NCI-H345 (cell line): Measurements from ENCODE around the gene ZGPAT.

Experiments used
- DNase-seq: peaks from one replicate; lab custom pipeline; 2025; lab: John Stamatoyannopoulos, UW

The ZGPAT gene

DNA sequence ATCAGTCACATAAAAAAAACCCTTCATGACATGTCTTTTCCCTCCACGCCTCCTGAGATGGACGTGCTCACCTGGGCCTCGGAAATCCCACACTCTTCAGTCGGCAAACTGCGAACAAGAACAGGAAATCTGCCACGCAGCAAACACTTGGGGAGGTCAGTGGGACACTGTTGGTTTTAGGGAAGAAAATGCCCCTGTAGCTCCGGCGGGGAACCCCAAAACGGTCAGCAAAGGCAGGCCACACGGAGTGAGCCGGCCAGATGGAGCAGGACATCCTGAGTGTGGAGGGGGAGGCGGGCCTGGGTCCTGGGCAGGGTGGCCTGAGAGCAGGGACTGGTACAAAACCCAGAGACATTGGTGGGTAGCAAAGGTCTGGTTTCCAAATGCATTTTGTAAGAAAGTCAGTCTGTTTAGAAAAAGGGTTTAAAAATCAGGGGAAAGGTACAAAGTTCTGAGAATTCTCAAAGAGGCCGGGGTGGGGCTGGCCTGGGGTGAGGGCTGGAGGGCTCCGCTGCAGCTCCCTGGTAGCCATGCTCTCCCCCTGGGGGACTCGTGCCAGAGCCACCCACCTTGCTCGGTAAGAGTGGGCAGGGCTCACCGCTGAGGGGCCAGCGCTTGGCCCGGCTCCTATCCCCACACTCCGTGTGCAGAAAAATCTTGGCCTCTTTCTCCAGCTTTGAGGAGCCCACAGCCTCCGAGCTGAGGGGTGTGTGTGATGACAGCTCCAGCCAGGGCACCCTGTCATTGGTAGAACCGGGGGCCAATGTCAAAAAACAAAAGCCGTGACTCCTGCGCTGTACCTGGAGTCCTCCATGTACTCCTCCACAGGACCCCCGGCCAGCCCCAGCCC, 37.0 kb downstream of the ZGPAT start:
- DNase-seq, result no peak

DNA sequence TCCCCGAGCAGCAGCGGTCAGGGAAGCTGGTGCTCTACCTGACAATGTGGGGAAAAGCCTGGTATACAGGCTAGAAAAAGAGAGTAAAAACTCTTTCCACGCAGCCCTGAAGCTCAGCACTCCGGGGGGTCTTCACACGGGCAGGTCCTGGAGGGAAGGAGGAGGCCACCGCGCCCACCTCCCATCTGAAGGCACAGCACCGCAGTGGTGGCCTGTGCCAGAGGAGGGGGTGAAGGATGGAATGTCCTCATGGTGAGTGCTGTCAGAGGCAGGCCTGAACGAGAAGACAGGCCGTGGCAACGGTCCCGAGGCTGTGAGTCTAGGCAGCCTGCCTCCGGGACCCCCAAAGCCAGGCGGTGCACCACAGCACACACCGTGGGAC, 37.6 kb downstream of the ZGPAT start:
- no peak for DNase-seq

DNA sequence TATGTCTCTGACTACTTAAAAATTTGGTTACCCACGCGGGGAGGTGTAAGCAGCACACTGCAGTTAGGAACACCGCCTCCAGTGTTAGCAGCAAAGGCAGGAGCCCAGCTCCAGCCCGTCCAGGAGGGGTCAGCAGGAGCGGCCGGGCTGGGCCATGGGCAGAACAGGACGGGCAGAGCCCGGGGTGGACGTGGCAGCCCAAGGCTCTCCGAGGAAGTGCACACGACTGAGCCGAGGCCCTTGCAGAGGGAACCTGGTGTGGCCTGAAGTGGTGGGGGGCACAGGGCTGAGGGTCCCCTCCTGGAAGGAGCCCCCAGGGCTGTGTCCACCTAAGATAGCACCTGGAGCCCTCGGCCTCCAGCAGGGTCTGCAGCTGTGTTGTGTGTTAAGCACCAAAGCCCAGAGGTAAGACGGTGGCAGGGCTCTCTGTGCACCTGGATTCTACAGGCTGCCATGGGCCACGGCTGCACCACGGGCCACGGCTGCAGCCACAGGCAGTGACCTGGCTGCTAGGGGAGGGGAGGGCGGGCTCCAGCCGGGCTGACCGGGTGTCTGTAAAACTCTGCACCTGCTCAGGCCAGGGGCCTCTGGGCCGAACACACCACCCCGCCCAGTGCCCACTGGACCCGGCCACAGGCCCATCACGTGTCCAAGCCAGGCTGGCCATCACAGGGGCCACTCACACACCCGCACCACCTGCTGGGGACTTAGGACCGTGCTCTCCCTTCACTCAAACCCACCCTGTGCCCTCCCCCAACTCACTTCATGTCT, 38.3 kb downstream of the ZGPAT start:
- no peak for DNase-seq

DNA sequence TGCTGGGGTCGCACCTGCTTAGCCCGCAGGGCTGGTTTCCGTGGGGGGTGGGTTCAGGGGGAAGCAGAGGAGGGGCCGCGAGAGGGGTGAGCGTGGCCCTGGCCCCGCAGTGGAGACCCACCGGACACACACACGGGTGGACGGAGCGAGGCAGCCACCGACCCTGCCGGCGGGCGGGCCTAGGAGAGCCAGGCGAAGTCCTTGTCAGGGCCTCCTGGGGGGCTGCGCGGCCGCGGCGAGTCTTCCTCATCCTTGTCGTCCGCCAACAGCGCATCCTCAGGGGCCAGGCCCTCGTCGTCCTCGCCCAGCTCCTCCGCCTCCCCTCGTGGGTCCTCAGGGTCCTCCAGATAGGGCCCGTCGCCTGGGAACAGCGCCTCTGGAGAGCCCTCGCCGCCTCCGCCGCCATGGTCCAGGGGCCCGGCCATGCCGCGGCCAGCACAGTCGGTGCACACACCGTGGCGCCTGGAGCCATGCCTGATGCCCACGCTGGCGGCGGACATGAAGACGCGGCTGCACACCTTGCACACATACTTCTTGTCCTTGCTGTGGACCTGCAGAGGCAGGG, 39.0 kb downstream of the ZGPAT start:
- DNase-seq, result no peak

DNA sequence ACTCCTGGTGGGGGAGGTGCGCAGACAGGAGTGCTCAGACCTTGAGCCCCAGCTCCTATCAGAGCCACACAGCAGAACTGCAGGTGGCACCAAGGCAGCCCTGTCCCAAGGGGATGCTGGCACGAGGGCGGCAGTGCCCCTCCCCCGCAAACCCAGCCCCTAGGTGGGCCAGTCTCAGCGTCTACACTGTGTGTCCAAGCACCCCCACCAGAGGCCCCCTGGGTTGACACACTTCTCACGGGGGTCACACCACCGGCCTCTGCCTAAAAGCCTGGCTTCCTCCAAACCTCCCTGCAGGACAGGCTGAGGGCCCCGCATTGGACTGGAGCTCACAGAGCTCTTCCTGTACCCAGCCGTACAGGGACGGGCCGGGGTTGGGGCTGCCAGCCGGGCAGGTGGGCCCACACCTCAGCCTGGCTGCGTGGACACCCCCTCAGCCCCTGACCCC, 39.8 kb downstream of the ZGPAT start:
- DNase-seq, result no peak

DNA sequence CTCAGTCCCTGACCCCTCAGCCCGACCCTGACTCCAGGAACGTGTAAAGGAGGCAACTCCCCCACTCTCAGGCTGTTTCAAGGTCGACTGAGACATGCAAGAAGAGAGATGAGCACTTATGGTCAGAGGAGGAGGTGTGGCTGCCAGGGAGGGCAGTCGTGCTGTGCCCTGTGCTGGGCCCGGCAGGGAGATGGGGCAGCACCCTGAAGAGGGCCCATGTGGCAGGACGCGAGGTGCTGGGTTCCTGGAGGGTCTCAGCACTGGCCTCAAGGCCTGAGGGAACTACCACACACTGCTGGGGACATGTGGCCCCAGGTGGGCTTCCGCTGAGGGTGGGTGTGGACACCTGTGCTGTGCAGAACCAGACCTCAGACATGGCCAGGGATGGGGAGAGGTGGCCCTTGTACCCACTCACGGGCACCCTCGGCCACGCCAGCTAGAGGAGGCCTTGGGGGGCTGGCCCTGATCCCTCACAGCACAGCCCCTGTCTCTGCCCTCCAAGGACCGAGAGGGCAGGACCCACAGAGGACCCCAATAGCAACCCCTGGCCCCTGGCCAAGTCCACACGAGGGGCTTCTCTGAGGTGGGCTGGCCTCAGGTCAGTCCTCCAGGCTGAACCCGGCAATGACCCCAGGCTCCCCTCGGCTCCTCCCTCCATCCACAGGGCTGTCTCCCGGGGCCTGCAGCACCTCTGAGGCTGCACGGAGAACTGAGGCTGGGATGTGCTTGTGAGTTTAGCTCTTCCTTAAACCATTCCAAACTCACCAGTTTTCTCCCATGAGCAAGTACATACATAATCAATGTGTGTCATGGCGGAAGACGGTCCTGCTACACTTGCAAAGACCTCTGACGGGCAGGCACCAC, 40.5 kb downstream of the ZGPAT start:
- DNase-seq, result no peak

DNA sequence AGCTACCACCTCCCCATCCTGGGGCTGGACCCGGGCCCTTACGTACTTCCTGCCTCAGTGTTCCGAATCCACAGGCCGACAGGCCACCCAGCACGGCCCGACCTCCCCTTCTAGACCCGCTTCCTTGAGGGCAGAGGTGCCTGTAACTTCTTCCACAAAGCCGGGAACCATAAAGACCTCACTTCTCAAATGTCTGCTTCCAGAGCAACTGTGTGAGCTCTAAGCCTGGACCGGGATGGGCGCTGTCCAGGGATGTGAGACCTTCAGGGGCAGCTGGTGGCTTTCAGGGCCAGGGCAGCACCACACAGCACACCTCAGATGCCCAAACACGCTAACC, 41.1 kb downstream of the ZGPAT start:
- no peak for DNase-seq

DNA sequence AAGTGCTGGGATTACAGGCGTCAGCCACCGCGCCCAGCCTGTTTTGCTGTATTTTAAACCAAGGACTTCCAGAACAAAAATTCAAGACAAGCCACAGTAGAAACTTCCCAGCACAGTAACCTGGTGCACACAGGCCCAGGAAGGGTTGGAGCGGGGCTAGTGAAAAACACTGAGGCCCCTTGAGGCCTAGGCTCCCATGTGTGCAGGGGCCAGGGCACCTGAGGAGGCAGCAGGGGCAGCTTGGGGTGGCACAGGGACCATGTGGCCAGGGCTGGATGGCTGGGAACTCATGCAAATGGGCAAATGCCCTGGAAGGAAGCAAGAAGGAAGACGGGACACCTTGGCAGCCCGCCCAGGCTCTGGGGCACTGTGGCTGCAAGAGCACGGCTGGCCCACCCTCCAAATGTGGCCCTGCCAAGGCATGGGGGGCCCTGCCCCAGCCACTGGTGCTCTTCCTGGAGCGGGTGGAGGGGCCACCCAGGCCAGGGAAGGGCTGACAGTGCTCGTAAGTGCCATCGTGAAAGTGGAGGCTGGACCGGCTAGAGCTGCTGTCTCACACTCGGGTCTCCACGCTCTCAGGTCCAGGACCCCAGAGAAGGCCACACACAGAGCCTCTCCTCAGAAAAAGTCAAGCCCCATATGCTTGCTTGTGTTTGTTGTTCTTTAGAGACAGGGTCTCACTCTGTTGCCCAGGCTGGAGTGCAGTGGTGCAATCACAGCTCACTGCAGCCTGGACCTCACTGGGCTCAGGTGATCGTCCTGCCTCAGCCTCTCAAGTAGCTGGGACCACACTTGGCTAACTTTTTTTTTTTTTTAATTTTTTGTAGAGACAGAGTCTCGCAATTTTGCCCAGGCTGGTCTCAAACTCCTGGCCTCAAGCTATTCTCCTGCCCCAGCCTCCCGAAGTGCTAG, 42.0 kb downstream of the ZGPAT start:
- no peak for DNase-seq

DNA sequence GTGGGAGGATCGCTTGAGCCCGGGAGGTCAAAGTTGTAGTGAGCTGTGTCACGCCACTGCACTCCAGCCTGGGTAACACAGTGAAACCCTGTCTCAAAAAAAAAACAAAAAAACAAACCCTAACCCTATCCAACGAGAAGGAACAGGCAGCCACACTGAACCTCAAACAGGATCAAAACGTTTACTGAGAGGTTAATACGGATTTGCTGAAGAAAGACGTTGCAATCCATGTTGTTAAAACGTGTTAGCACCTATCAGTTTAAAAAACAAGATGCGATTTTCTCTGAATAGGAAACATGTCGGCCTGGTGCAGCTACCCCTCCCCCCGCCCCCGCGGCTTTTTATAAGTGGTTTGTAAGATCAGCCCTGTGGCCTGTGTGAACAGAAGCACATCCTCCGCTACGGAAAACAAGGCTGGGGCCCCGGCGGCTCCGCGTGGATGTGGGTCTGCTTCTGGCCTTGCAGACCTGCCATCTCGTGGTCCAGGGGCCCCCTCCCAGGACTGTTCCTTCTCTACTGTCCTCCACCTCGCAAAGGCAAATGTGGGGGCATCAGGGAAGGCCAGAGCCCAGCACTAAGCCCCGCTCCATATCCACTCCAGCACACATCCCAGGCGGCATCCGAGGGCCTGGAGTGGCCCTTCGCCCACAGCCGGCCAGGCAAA, 43.1 kb downstream of the ZGPAT start:
- no peak for DNase-seq

DNA sequence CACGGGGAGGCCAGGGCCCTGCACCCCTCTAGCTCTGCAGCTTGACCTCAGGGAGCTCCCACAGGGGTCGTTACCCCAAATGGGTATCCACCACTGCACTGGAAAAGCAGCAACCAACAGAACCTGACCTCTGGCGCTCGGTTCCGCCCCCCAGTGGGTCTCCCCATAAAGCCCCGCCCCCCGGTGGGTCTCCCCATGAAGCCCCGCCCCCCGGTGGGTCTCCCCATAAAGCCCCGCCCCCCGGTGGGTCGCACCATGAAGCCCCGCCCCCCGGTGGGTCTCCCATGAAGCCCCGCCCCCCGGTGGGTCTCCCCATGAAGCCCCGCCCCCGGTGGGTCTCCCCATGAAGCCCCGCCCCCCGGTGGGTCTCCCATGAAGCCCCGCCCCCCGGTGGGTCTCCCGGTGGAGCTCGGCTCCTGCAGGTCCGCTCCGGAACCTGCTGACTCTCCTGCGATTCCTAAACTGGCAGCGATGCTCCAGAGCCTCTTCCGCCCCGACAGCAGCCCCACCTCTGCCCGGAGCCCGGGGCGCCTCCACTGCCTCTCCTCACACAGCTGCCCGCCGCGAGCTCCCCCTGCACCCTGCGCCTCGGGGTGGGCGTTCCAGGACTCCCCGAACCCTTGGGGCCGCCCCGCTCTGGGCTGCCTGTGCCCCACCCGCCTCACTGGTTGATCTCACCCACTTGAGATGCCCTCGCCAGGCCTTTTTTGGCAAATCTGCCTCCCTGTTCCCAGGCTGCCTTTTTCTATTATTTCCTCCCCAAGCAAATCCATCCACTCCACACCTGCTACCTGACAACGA, 43.8 kb downstream of the ZGPAT start:
- DNase-seq, result no peak

DNA sequence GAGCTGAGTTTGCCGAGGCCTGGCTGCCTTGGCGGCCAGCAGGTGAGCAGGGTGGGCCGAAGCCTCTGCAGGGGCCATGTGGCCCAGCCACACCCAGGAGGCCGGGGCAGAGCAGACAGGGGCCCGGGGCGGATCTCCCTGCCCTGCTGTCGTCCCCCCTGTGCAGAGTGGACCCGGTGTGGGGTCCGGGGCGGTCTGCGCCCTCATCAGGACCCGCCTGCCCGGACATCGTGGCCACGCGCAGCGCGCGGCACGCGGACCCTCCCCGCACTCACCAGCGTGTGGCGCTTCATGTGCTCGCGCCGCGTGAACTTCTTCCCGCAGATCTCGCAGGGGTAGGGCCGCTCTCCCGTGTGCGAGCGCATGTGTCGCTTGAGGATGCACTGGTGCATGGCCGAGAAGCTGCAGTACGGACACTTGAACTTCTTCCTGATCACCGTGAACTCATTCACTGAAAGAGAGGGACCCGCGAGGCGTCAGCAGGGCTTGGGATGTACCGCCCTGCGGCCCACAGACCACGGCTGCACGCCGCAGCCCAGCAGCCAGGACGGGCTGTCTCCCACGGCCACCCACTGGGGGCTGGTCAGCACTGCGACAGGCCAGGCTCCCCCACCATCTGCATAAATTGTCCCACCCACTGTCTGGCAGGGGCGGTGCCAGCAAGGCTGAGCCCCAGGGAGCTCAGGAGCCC, 44.7 kb downstream of the ZGPAT start:
- DNase-seq, result no peak

DNA sequence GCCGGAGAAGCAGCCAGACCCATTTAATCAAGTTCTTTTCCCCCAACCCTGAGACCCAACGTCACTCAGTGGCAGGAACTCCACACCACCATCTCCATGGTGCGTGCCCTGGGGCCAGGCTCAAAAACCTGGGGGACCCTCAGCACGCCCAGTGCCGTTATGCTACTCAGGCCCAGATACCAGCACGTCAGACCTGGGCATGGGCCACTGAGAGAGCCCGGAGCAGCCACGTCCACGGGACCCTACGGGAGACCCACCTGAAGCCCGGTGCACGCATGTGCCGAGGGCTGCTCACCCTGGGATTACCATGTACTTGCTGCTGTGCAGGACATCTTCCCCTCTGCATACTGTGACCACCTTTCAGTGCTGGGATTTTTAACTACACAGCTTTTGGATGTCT, 45.5 kb downstream of the ZGPAT start:
- no peak for DNase-seq

DNA sequence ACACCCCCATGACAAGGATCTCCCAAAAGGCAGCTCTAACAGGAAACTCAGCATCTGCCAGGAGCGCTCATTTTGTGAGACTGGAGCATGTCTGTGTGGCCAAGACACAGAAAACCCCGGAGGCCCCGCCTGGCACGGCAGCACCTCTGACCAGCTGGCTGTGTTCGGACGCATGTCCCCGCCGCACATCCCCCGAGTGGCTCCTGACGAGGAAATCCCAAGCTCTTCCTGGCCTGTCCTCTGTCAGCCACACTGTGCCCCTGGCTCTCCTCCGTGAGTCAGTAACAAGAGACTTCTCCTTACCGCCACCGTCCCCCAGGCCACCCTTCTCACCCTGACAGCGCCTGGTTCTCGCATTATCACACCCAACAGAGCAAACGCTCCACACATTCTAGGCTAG, 46.2 kb downstream of the ZGPAT start:
- DNase-seq, result no peak

DNA sequence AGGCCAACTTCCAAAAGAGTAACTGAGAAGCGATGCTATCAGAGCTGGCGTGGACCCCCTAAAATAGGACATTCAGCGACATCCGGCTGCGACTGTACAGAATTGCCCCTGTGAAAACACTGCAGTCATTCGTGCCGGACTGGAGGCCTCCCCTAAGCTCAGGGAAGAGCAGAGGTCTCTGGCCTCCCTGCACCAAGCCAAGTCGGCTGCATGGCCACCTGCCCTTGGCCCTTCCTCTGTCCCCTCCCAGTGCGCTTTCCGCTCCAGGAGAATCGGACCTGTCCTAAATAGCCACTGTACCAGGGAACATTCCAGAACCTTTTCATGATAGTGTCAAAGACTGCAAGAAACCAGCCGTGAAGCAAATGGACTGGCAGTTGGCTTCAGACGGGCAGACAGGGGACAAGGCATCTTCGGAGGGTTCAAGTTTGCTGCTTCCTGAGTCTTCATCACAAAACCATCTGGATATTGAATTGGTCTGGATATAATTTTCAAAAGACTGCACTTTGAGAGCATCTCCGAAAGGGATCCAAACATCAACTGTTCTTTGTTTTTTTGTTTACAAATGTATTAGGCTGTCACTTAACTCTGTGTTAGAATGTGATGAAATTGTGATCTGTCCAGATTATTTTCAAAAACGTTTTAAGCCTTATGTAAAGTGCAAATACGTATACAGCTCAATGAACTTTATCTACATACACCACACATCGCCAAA, 48.3 kb downstream of the ZGPAT start:
- DNase-seq, result no peak

DNA sequence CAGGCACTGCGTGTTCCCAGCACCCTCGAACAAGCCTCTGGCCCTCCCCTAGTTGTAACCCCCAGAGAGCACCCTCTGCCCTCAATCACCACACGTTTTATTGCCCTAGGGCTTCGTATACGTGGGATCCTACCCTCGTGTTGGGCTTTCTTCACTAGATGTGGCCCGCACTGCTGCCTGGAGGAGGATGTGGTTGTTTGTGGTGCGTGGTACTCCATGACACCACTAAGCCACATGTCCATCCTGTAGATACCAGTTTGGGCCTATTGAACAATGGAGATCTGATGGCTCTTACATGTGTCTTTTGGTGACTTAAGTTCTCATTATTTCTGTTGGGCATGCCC, 48.8 kb downstream of the ZGPAT start:
- DNase-seq, result no peak

DNA sequence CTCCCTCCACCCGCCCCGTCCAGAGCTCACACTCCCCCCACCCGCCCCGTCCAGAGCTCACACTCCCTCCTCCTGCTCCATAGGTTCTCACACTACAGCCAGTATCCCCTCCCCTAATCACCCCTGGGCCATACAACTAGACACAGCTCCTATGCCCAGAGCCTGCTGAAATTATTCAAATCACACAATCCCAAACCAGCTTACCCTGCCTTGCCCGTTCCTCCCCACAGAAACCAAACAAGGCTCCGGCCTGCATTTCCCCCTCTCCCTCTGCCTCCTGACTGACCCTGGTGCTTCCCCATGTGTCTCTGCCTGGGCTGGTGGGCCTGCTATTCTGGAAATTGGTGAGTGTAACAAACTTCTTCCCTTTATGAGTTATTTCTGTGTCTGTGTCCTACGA, 50.3 kb downstream of the ZGPAT start:
- no peak for DNase-seq

DNA sequence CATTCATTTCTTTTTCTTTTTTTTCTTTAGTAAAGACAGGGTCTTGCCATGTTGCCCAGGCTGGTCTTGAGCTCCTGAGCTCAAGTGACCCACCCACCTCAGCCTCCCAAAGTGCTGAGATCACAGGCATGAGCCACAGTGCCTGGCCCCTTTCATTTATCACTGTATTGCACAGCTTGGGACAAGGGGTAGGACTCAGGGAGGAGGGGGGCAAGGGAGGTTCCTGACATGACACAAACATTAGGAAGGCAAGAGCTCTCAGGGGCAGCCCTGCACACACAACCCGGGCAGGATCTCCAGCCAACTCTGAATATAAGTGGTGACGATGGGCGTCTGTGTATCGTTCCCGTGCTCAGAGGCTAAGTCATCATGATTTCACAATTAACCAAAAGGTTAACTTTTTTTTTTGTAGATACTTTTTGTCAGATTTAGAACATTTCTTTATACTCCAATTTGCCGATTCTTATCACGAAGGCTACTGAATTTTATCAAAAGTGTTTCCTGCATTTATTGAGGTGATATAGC, 51.6 kb downstream of the ZGPAT start:
- no peak for DNase-seq

DNA sequence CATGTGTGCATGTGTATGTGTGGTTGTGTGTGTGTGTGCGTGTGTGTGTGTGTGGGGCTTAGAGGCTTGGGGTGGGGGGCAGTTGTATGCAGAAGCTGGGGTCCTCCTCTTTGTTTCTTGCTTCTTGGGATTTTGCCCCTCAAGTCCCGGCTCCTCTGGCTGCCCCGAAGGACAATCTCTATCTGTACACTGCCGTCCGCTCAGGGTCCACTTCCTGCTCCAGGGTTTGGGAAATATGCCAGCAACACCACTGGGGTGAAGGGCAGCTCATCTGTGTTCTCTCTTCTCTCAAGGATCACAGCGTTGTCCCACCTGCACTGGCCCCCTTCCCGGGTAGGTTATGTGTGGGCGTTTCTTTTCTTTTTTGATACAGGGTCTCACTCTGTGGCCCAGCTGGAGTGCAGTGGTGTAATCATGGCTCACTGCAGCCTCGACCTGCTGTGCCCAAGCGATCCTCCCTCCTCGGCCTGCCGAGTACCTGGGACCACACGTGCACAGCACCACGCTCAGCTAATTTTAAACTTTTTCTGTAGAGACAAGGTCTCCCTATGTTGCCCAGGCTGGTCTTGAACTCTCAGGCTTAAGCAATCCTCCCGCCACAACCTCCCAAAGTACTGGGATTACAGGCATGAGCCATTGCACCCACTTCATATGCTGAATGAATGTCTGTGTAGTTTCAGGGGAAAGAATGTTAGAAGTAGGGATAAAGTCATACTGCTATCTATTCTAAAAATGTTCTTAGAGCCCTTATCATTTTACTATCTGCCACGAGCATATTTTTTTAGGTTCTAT, 57.4 kb downstream of the ZGPAT start:
- no peak for DNase-seq
